Measurements from ENCODE around the gene FTCD.

FTCD gene

DNA sequence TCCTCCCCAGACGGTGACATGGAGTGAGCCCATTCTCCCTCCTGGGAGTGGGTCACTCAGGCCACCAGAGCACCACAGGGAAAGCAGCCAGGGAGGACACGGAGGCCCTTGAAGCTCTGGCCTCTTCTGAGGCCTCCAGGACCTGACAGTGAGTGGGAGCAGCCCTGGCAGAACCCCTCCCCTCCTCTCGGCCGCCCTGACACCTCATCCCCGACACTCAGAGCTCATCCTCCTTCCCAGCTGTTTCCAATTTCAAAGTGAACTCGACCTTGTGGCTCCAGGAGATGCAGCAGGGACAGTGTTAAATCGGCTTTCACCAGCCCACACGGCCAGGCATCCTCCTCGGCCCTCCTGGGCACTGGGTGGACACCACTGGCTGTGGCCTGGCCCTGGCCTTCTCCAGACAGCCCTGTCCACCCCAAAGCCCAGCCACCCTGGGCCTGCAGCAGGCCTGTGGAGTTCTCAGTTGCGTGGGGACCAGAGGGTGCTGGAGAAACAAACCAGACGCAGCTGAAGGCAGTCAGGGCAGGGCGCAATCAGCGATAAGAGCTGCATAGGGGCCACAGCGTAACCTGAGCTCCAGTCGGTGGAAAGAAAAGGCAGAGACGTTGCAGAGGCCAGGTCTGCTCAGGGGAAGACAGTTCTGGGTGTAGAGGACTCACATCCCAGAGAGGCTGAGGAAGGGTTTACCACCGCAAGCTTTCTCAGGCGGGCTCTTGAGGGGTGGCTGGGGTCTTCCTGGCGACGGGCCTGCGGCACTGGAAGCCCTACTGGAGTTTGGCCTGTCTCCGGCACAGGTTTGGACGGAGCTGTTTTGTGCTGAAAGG is 27.1 kb downstream of the FTCD start:
- Histone ChIP-seq H3K9ac (ENCODE audit: low read length in 5 of 5) (no peak overlapping the region), H3K4me3 (ENCODE audit: low read depth in 1 of 5, low read length in 5 of 5) (no peak overlapping the region), H3K36me3 (ENCODE audit: control insufficient read depth in 5 of 5, insufficient read depth in 5 of 5, low read length in 5 of 5) (peaks cover 0 to 53% (median 43%) of the 10 kb centered on the region in 5 donors), H3K27ac (ENCODE audit: low read depth, low read length) (no peak overlapping the region), H3K27me3 (ENCODE audit: control insufficient read depth in 5 of 5, insufficient read depth in 4 of 5, low read length in 5 of 5) (no peaks in the 10 kb centered on the region), H3K4me1 (ENCODE audit: control insufficient read depth in 5 of 5, insufficient read depth in 5 of 5, low read length in 5 of 5) (peaks cover 0 to 3% (median 0%) of the 10 kb centered on the region in 5 donors), H3K9me3 (ENCODE audit: control insufficient read depth in 5 of 5, low read length in 5 of 5) (no peaks in the 10 kb centered on the region)

DNA sequence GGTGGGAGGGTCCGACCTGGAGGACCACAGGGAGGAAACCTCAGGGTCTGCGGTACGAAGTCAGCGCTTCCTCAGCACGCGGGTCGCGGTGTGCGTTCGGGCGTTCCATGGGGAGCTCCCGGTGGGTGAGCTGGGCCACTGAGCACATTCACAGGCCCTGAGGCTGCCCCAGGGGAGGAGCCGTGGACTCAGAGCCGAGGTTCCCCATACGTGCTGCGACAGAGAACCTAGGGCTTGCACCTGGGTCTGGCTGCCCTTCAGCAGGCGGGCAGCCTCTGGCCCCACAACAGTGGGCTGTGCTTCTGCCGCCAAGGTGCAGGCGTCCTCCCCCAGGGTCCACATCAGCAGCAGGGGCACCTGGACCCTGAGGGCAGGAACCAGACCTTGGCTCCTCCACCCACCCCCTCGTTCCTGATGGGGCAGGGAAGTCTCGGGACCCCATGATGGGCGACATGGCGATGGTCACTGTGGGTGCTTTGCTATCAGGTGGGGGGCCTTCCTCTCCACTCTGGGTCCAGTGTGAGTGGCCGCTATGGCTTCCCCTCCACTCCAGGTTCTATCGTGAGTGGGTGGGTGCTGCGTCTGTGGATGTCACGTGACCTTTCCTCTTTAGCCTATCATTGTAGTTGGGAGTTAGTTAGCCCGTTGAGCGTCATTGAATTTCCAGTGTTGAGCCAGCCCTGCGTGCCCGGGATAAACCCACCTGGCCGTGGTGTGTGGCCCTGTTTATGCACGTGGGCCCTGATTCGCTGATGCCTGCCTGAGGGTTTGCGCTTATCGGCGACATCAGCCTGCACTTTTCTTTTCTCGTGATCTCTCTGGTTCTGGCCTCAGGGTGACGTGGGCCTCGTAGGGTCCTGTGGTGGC is 27.9 kb downstream of the FTCD start:
- Histone ChIP-seq H3K36me3 (ENCODE audit: control insufficient read depth in 5 of 5, insufficient read depth in 5 of 5, low read length in 5 of 5) (peaks cover 0 to 60% (median 46%) of the 10 kb centered on the region in 5 donors), H3K4me1 (ENCODE audit: control insufficient read depth in 5 of 5, insufficient read depth in 5 of 5, low read length in 5 of 5) (peaks cover 0 to 3% (median 0%) of the 10 kb centered on the region in 5 donors), H3K4me3 (ENCODE audit: low read depth in 1 of 5, low read length in 5 of 5) (no peak overlapping the region), H3K27ac (ENCODE audit: low read depth, low read length) (no peak overlapping the region), H3K9ac (ENCODE audit: low read length in 5 of 5) (no peak overlapping the region), H3K27me3 (ENCODE audit: control insufficient read depth in 5 of 5, insufficient read depth in 4 of 5, low read length in 5 of 5) (no peaks in the 10 kb centered on the region), H3K9me3 (ENCODE audit: control insufficient read depth in 5 of 5, low read length in 5 of 5) (no peaks in the 10 kb centered on the region)

- Histone ChIP-seq H3K27me3 (ENCODE audit: control insufficient read depth in 5 of 5, insufficient read depth in 4 of 5, low read length in 5 of 5) (no peaks in the 10 kb centered on the region), H3K4me3 (ENCODE audit: low read depth in 1 of 5, low read length in 5 of 5) (no peak overlapping the region), H3K27ac (ENCODE audit: low read depth, low read length) (no peak overlapping the region), H3K4me1 (ENCODE audit: control insufficient read depth in 5 of 5, insufficient read depth in 5 of 5, low read length in 5 of 5) (peaks cover 0 to 3% (median 0%) of the 10 kb centered on the region in 5 donors), H3K9me3 (ENCODE audit: control insufficient read depth in 5 of 5, low read length in 5 of 5) (no peaks in the 10 kb centered on the region), H3K36me3 (ENCODE audit: control insufficient read depth in 5 of 5, insufficient read depth in 5 of 5, low read length in 5 of 5) (peaks cover 0 to 69% (median 53%) of the 10 kb centered on the region in 5 donors), H3K9ac (ENCODE audit: low read length in 5 of 5) (no peak overlapping the region)
Observed at GRCh38 chr21:46126309-46127238, 28.8 kb downstream of the FTCD start.

DNA sequence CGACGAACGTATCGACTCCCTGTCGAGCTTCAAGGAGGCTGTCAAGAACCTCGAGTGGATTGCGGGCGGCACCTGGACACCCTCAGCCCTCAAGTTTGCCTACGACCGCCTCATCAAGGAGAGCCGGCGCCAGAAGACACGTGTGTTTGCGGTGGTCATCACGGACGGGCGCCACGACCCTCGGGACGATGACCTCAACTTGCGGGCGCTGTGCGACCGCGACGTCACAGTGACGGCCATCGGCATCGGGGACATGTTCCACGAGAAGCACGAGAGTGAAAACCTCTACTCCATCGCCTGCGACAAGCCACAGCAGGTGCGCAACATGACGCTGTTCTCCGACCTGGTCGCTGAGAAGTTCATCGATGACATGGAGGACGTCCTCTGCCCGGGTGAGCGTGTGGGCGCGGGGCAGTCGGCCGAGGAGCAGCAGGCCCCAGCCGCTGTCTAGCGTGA is 29.5 kb downstream of the FTCD start:
- H3K9me3 ChIP-seq (ENCODE audit: control insufficient read depth in 5 of 5, low read length in 5 of 5): no peaks in the 10 kb centered on the region
- H3K4me3 ChIP-seq (ENCODE audit: low read depth in 1 of 5, low read length in 5 of 5): no peak overlapping the region
- no peak overlapping the region for H3K9ac ChIP-seq (ENCODE audit: low read length in 5 of 5)
- peaks cover 0 to 76% (median 59%) of the 10 kb centered on the region in 5 donors for H3K36me3 ChIP-seq (ENCODE audit: control insufficient read depth in 5 of 5, insufficient read depth in 5 of 5, low read length in 5 of 5)
- H3K27me3 ChIP-seq (ENCODE audit: control insufficient read depth in 5 of 5, insufficient read depth in 4 of 5, low read length in 5 of 5): no peaks in the 10 kb centered on the region
- no peak overlapping the region for H3K27ac ChIP-seq (ENCODE audit: low read depth, low read length)
- peaks cover 0 to 2% (median 0%) of the 10 kb centered on the region in 5 donors for H3K4me1 ChIP-seq (ENCODE audit: control insufficient read depth in 5 of 5, insufficient read depth in 5 of 5, low read length in 5 of 5)

DNA sequence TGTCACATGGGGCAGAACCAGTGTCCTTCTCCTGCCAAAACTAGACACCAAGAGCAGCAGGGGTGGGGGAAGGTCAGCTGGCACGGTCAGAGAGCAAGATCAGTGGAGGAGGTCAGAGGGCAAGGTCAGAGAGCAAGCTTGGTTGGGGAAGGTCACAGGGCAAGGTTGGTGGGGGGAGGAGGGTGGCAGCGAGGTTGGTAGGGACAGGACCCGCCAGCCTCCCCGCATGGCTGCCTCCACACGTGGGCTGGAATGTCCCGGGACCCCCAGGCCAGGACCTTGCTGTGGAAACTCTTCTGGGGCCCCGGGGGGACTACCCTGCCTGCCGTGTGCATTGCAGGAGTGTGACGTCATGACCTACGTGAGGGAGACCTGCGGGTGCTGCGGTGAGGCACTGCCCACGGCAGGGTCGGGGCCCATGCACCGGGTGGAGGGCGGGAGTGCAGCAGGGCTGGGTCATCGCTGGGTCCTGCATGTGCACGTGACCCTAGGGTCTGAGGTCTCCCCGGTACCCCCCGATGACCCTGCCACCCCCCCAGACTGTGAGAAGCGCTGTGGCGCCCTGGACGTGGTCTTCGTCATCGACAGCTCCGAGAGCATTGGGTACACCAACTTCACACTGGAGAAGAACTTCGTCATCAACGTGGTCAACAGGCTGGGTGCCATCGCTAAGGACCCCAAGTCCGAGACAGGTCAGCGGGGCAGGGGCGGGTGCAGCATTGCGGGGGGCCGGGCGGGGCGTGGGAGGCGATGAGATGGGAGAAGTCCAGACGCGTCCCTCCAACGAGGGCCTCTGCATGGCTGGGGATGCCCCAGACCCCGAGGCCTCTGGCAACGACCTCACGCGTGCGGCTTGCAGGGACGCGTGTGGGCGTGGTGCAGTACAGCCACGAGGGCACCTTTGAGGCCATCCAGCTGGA is 30.2 kb downstream of the FTCD start:
- Histone ChIP-seq H3K27ac (ENCODE audit: low read depth, low read length) (no peak overlapping the region), H3K4me3 (ENCODE audit: low read depth in 1 of 5, low read length in 5 of 5) (no peak overlapping the region), H3K9me3 (ENCODE audit: control insufficient read depth in 5 of 5, low read length in 5 of 5) (no peaks in the 10 kb centered on the region), H3K36me3 (ENCODE audit: control insufficient read depth in 5 of 5, insufficient read depth in 5 of 5, low read length in 5 of 5) (peaks cover 0 to 82% (median 61%) of the 10 kb centered on the region in 5 donors), H3K4me1 (ENCODE audit: control insufficient read depth in 5 of 5, insufficient read depth in 5 of 5, low read length in 5 of 5) (no peaks in the 10 kb centered on the region), H3K9ac (ENCODE audit: low read length in 5 of 5) (no peak overlapping the region), H3K27me3 (ENCODE audit: control insufficient read depth in 5 of 5, insufficient read depth in 4 of 5, low read length in 5 of 5) (no peaks in the 10 kb centered on the region)

DNA sequence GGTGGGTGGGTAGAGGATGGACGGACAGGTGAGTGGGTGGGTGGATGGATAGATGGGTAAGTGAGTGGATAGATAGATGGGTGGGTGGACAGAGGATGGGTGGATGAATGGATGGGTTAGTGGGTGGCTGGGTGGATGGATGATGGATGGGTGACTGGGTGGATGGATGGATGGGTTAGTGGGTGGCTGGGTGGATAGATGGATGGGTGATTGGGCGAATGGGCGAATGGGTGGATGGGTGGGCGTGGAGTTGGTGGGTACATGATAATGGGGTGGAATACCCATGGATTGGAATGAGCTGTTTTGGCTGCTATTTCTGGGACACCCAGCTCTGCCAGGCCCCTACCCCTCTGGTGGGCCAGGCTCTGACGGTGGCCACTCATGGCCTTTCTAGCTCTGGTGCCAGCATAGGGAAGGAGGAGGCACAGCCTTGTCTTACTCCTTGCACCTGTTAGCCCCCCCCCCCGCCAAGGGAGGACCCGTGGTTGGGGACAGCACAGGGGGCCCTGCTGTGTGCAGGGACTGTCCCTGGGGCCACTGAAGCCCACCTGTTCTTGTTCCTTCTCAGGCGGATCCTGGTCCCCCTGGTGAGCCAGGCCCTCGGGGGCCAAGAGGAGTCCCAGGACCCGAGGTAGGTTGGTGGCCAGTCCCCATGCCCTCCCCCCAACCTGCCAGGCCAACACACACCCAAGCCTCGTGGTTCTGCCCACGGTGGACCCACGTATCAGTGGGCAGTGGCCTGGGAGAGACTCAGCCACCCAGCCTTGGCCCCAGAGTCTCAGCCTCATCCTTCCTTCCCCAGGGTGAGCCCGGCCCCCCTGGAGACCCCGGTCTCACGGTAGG is 31.1 kb downstream of the FTCD start:
- Histone ChIP-seq H3K36me3 (ENCODE audit: control insufficient read depth in 5 of 5, insufficient read depth in 5 of 5, low read length in 5 of 5) (peaks cover 0 to 90% (median 66%) of the 10 kb centered on the region in 5 donors), H3K4me1 (ENCODE audit: control insufficient read depth in 5 of 5, insufficient read depth in 5 of 5, low read length in 5 of 5) (no peaks in the 10 kb centered on the region), H3K27ac (ENCODE audit: low read depth, low read length) (no peak overlapping the region), H3K27me3 (ENCODE audit: control insufficient read depth in 5 of 5, insufficient read depth in 4 of 5, low read length in 5 of 5) (no peaks in the 10 kb centered on the region), H3K4me3 (ENCODE audit: low read depth in 1 of 5, low read length in 5 of 5) (no peak overlapping the region), H3K9ac (ENCODE audit: low read length in 5 of 5) (no peak overlapping the region), H3K9me3 (ENCODE audit: control insufficient read depth in 5 of 5, low read length in 5 of 5) (no peaks in the 10 kb centered on the region)

GRCh38 chr21:46122758-46123683 is 32.4 kb downstream of the FTCD start:
- Histone ChIP-seq H3K9me3 (ENCODE audit: control insufficient read depth in 5 of 5, low read length in 5 of 5) (no peaks in the 10 kb centered on the region), H3K27ac (ENCODE audit: low read depth, low read length) (no peak overlapping the region), H3K36me3 (ENCODE audit: control insufficient read depth in 5 of 5, insufficient read depth in 5 of 5, low read length in 5 of 5) (peaks cover 0 to 92% (median 76%) of the 10 kb centered on the region in 5 donors), H3K9ac (ENCODE audit: low read length in 5 of 5) (no peak overlapping the region), H3K27me3 (ENCODE audit: control insufficient read depth in 5 of 5, insufficient read depth in 4 of 5, low read length in 5 of 5) (no peaks in the 10 kb centered on the region), H3K4me1 (ENCODE audit: control insufficient read depth in 5 of 5, insufficient read depth in 5 of 5, low read length in 5 of 5) (no peaks in the 10 kb centered on the region), H3K4me3 (ENCODE audit: low read depth in 1 of 5, low read length in 5 of 5) (no peak overlapping the region)

DNA sequence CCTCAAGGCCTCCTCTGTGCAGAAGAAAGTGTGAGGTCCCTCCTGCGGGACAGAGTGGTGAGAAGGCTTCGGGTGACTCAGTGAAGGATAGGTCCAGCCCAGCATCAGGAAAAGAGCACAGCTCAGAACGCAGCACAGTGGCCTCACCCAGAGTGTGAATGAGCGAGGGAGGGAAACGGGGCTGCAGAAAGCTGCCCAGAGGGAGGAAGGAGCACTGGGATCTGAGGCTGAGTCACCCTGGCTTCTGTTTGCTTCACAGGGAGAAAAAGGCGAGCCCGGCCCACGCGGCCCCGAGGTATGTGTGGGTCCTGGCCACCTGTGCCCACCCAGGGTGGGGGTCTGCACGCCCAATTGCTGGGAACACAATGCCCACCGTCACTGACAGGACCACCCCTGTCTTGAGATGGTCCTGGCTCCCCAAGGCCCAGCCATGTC is 33.1 kb downstream of the FTCD start:
- Histone ChIP-seq H3K4me3 (ENCODE audit: low read depth in 1 of 5, low read length in 5 of 5) (no peak overlapping the region), H3K27me3 (ENCODE audit: control insufficient read depth in 5 of 5, insufficient read depth in 4 of 5, low read length in 5 of 5) (no peaks in the 10 kb centered on the region), H3K27ac (ENCODE audit: low read depth, low read length) (no peak overlapping the region), H3K9me3 (ENCODE audit: control insufficient read depth in 5 of 5, low read length in 5 of 5) (no peaks in the 10 kb centered on the region), H3K4me1 (ENCODE audit: control insufficient read depth in 5 of 5, insufficient read depth in 5 of 5, low read length in 5 of 5) (no peaks in the 10 kb centered on the region), H3K9ac (ENCODE audit: low read length in 5 of 5) (no peak overlapping the region), H3K36me3 (ENCODE audit: control insufficient read depth in 5 of 5, insufficient read depth in 5 of 5, low read length in 5 of 5) (peaks cover 0 to 92% (median 81%) of the 10 kb centered on the region in 5 donors)
